GM12878 (cell line): Measurements from ENCODE around the gene COL13A1. TPM values are rescaled to one million over a fixed set of nuclear protein-coding genes. Genes with fewer than 3 reads are reported as not detected.

Source experiments
- ATAC-seq: fragments of 200-7000 bp; cut with Tn5 transposase; 3 replicates; pipeline ENCODE4 v1.9.1; 2020; ENCODE audit warnings: mild to moderate bottlenecking, moderate library complexity
- BruUV-seq: library from RNA; stranded (reverse); fragments of 400-500 nt; replicated peaks from 2 replicates; lab custom pipeline; 2021; lab: Mats Ljungman, UMichigan
- CTCF ChIA-PET: fragments of 300-600 bp; sonication (Branson Sonifier 250); formaldehyde crosslinking; extraction: SDS; loops from one replicate; lab custom pipeline; 2021; ENCODE audit warnings: inconsistent platforms; lab: Yijun Ruan, JAX
- POLR2A ChIA-PET: fragments of 350-600 bp; formaldehyde crosslinking; extraction: SDS; loops from one replicate; lab custom pipeline; 2021; ENCODE audit warnings: inconsistent platforms; lab: Charles Lee
- RAD21 ChIA-PET: fragments of 300-600 bp; sonication (Branson Sonifier 250); formaldehyde crosslinking; loops from one replicate; lab custom pipeline; 2023; ENCODE audit warnings: antibody characterized with exemption; ENCODE audit not compliant: unreplicated experiment; lab: Charles Lee
- SMC1A ChIA-PET: fragments of 300-600 bp; sonication (Branson Sonifier 250); formaldehyde crosslinking; loops from one replicate; lab custom pipeline; 2023; ENCODE audit not compliant: unreplicated experiment, uncharacterized antibody; lab: Charles Lee
- DNase-seq: peaks from one replicate; pipeline ENCODE4 v3.0.0-alpha.2; 2011; ENCODE audit warnings: low read depth, low spot score
- FAIRE-seq: peaks from 3 replicates; lab custom pipeline; 2011; peaks lifted over from hg19 to GRCh38; lab: Jason Lieb, UNC
- H2AFZ ChIP-seq: 2 replicates; pipeline ENCODE4 v1.6.0; 2011; ENCODE audit warnings: low read depth, low read length, control low read depth; ENCODE audit not compliant: control insufficient read depth
- H3K27ac ChIP-seq: 2 replicates; pipeline ENCODE4 v1.5.1; 2011; ENCODE audit warnings: control low read depth; ENCODE audit not compliant: control insufficient read depth, insufficient read depth
- H3K27me3 ChIP-seq, 2 experiments: replicated peaks in 1 of 2; 2 replicates each; pipeline versions ENCODE4 v1.6.0 to v1.6.1; 2011; ENCODE audit warnings: low read length in 1 of 2; ENCODE audit not compliant: control insufficient read depth in 2 of 2, insufficient read depth in 2 of 2
- H3K36me3 ChIP-seq, 2 experiments: 2 replicates each; pipeline ENCODE4 v1.5.1; 2011; ENCODE audit warnings: low read length in 1 of 2; ENCODE audit not compliant: control insufficient read depth in 2 of 2, insufficient read depth in 2 of 2
- H3K4me1 ChIP-seq: 2 replicates; pipeline ENCODE4 v1.6.1; 2011; ENCODE audit warnings: mild to moderate bottlenecking, low read length, moderate library complexity, mixed read lengths; ENCODE audit not compliant: control insufficient read depth, insufficient read depth
- H3K4me2 ChIP-seq: 2 replicates; pipeline ENCODE4 v1.6.0; 2011; ENCODE audit warnings: control low read depth; ENCODE audit not compliant: control insufficient read depth, insufficient read depth
- H3K4me3 ChIP-seq: fragments of 200-600 bp; sonication (generic); 2 replicates; pipeline ENCODE4 v1.5.1; 2016
- H3K79me2 ChIP-seq: 2 replicates; pipeline ENCODE4 v1.6.0; 2011; ENCODE audit warnings: low read length; ENCODE audit not compliant: control insufficient read depth, insufficient read depth
- H3K9ac ChIP-seq: 2 replicates; pipeline ENCODE4 v1.8.0; 2011; ENCODE audit warnings: low read length, control low read depth, mixed read lengths; ENCODE audit not compliant: control insufficient read depth, insufficient read depth
- H3K9me3 ChIP-seq: replicated peaks from 3 replicates; pipeline ENCODE4 v1.5.1; 2011; ENCODE audit warnings: mild to moderate bottlenecking, low read length; ENCODE audit not compliant: control insufficient read depth, insufficient read depth
- H4K20me1 ChIP-seq: 2 replicates; pipeline ENCODE4 v1.6.0; 2011; ENCODE audit not compliant: control insufficient read depth, insufficient read depth
- PAX8 ChIP-seq: fragments of 450-650 bp; IDR thresholded peaks from 2 replicates; pipeline ENCODE4 v1.6.1; 2017; ENCODE audit warnings: mild to moderate bottlenecking, moderate library complexity
- WGBS: methylation state at CpG from one replicate; pipeline ENCODE4 v1.1.6; 2016; ENCODE audit warnings: low lambda C conversion rate; ENCODE audit not compliant: insufficient replicate concordance, insufficient coverage; ENCODE audit errors: missing lambda C conversion rate; 5-methylcytosine and 5-hydroxymethylcytosine counted together
- in situ Hi-C: fragments of 300-500 bp; cut with MboI; formaldehyde crosslinking; loops from 9 replicates; pipeline ENCODE4 v1.14.3; 2018; ENCODE audit warnings: mixed read lengths
- intact Hi-C: fragments of 100-400 bp; cut with micrococcal nuclease; formaldehyde crosslinking; loops from one replicate; pipeline ENCODE4 v1.14.2; 2022; ENCODE audit not compliant: unreplicated experiment
- polyA plus RNA-seq, 11 experiments: library from polyadenylated mRNA; depleted of rRNA in 4 of 11; unstranded in 6 of 11; stranded (reverse) in 5 of 11; fragments of >200 nt; fragmentation: Nextera tagmentation in 4 of 11; fragmentation: Illumina TruSeq in 1 of 11; extraction: Ambion mirVana in 4 of 11; extraction: Trizol in 1 of 11; gene quantifications; 1 replicate in 1 of 11; 2 replicates in 10 of 11; pipeline versions ENCODE4 v1.2.1 to v1.2.3, GENCODE V29; 2011 to 2016; ENCODE audit warnings: inconsistent platforms in 2 of 11, missing spikeins in 2 of 11, low read depth in 1 of 11
- total RNA-seq, 4 experiments: library from RNA; depleted of rRNA in 3 of 4; stranded (reverse); fragments of >200 nt in 3 of 4; fragmentation: Illumina TruSeq in 1 of 4; extraction: Trizol in 1 of 4; gene quantifications; 2 replicates each; pipeline versions ENCODE4 v1.2.1 to v1.2.3, GENCODE V29; 2013 to 2021
- TF ChIP-seq, protein P1 (sequence below): fragments of 450-650 bp; IDR thresholded peaks from 2 replicates; pipeline ENCODE4 v1.6.1; 2017; ENCODE audit warnings: antibody characterized with exemption, mild to moderate bottlenecking, moderate library complexity
- TF ChIP-seq, protein P2 (sequence below), 3 experiments: IDR thresholded peaks in 2 of 3; conservative IDR thresholded peaks in 1 of 3; 2 replicates each; pipeline ENCODE4 v1.5.1; 2011; ENCODE audit warnings: low read depth in 3 of 3, low read length in 3 of 3, mild to moderate bottlenecking in 3 of 3, control low read depth in 2 of 3, moderate library complexity in 2 of 3, inconsistent platforms in 1 of 3, mixed read lengths in 1 of 3; ENCODE audit not compliant: control insufficient read depth in 2 of 3, insufficient read depth in 1 of 3; ENCODE audit errors: extremely low read depth in 1 of 3

Gene COL13A1
- total and polyA plus RNA-seq, 10 of the 15 experiments (the other 5 are each of a cell fraction or from before 2014, with no cell fraction given), result 0.03 to 0.15 (median 0.05) TPM; not detected in 7

DNA sequence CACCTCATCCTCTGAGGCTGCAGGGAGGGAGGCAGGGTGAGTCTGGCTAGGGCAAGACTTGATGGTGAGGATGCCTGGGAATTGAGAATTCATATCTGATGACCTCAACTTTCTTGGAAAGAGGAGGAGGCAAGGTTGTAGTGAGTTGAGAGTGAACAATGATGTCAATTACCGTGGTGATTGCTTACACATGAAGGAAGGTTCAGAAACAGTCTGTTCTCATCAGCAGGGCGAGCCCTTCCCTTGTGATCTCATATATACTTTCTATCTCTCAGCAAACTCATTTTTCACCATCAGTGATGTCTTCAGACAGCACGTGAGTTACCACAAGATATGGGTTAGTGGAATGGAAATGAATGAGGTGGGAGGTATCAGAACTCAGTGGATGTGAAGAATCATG, 20.1 kb upstream of the COL13A1 start:
- in situ Hi-C loops, result no loop called here
- no peak overlapping the region for H3K4me2 ChIP-seq

More for the DNA sequence above, 20.1 kb upstream of the COL13A1 start:
- CTCF ChIA-PET, result no interaction called here
- RAD21 ChIA-PET, result no interaction called here
- no peaks in the 10 kb centered on the region for H4K20me1 ChIP-seq
- ATAC-seq (no peak), DNase-seq (no peak), FAIRE-seq (no peak)
- no peak overlapping the region for H2AFZ ChIP-seq
- 0% methylated on average over 3 of the region's 3 CpGs for WGBS
- no peaks in the 10 kb centered on the region for H3K79me2 ChIP-seq
- intact Hi-C loops, result no loop called here
- H3K9me3 ChIP-seq, result no peaks in the 10 kb centered on the region
- no peak overlapping the region for H3K27ac ChIP-seq
- H3K27me3 ChIP-seq, result peaks cover 0 to 1% of the 10 kb centered on the region in 2 experiments; a peak in 2 of 4 replicates
- BruUV-seq, result no TSS peak
- SMC1A ChIA-PET, result no interaction called here
- POLR2A ChIA-PET, result no interaction called here
- TF ChIP-seq, protein P1, sequence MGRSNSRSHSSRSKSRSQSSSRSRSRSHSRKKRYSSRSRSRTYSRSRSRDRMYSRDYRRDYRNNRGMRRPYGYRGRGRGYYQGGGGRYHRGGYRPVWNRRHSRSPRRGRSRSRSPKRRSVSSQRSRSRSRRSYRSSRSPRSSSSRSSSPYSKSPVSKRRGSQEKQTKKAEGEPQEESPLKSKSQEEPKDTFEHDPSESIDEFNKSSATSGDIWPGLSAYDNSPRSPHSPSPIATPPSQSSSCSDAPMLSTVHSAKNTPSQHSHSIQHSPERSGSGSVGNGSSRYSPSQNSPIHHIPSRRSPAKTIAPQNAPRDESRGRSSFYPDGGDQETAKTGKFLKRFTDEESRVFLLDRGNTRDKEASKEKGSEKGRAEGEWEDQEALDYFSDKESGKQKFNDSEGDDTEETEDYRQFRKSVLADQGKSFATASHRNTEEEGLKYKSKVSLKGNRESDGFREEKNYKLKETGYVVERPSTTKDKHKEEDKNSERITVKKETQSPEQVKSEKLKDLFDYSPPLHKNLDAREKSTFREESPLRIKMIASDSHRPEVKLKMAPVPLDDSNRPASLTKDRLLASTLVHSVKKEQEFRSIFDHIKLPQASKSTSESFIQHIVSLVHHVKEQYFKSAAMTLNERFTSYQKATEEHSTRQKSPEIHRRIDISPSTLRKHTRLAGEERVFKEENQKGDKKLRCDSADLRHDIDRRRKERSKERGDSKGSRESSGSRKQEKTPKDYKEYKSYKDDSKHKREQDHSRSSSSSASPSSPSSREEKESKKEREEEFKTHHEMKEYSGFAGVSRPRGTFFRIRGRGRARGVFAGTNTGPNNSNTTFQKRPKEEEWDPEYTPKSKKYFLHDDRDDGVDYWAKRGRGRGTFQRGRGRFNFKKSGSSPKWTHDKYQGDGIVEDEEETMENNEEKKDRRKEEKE, result no peak
- TF ChIP-seq, protein P2, sequence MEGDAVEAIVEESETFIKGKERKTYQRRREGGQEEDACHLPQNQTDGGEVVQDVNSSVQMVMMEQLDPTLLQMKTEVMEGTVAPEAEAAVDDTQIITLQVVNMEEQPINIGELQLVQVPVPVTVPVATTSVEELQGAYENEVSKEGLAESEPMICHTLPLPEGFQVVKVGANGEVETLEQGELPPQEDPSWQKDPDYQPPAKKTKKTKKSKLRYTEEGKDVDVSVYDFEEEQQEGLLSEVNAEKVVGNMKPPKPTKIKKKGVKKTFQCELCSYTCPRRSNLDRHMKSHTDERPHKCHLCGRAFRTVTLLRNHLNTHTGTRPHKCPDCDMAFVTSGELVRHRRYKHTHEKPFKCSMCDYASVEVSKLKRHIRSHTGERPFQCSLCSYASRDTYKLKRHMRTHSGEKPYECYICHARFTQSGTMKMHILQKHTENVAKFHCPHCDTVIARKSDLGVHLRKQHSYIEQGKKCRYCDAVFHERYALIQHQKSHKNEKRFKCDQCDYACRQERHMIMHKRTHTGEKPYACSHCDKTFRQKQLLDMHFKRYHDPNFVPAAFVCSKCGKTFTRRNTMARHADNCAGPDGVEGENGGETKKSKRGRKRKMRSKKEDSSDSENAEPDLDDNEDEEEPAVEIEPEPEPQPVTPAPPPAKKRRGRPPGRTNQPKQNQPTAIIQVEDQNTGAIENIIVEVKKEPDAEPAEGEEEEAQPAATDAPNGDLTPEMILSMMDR (IDR thresholded peaks at IDR 0.05 in 2 of 3, conservative IDR thresholded peaks at IDR 0.05 in 1 of 3; ENCODE audit: control insufficient read depth in 2 of 3, extremely low read depth in 1 of 3, insufficient read depth in 1 of 3, low read depth in 3 of 3, low read length in 3 of 3), result no peak
- no peak for TF ChIP-seq PAX8
- no peak overlapping the region for H3K4me3 ChIP-seq
- H3K36me3 ChIP-seq, result no peaks in the 10 kb centered on the region
- H3K4me1 ChIP-seq, result no peaks in the 10 kb centered on the region
- H3K9ac ChIP-seq, result no peak overlapping the region
